Neural cell (in vitro differentiated cells): Measurements from ENCODE around the gene FRK. TPM values are rescaled to one million over a fixed set of nuclear protein-coding genes. Genes with fewer than 3 reads are reported as not detected.

Experiments used
- H2AFZ ChIP-seq: fragments of 200-600, 300-800 bp; sonication (generic), shearing (Covaris generic); 2 replicates; pipeline ENCODE4 v1.6.0; 2014; ENCODE audit warnings: low read depth, mild to moderate bottlenecking, antibody characterized with exemption, low read length, moderate library complexity
- H3F3A ChIP-seq: fragments of 200-600 bp; shearing (Covaris generic); 2 replicates; pipeline ENCODE4 v1.6.1; 2016; ENCODE audit warnings: mild to moderate bottlenecking, moderate library complexity, mixed read lengths, antibody characterized with exemption, low read length; ENCODE audit not compliant: insufficient read depth, poor library complexity, severe bottlenecking
- H3K27ac ChIP-seq: fragments of 200-600, 300-800 bp; sonication (generic), shearing (Covaris generic); 2 replicates; pipeline ENCODE4 v1.5.1; 2014; ENCODE audit warnings: mild to moderate bottlenecking, low read length, moderate library complexity
- H3K27me3 ChIP-seq: fragments of 300-800, 200-600 bp; sonication (generic), shearing (Covaris generic); 2 replicates; pipeline ENCODE4 v1.6.0; 2014; ENCODE audit warnings: mild to moderate bottlenecking, low read depth, low read length, moderate library complexity; ENCODE audit not compliant: insufficient read depth
- H3K36me3 ChIP-seq: fragments of 300-800, 200-600 bp; sonication (generic), shearing (Covaris generic); 2 replicates; pipeline ENCODE4 v1.5.1; 2014; ENCODE audit warnings: mild to moderate bottlenecking, antibody characterized with exemption, low read length, moderate library complexity; ENCODE audit not compliant: insufficient read depth
- H3K4me2 ChIP-seq: fragments of 300-800, 200-600 bp; sonication (generic), shearing (Covaris generic); 2 replicates; pipeline ENCODE4 v1.6.0; 2014; ENCODE audit warnings: mild to moderate bottlenecking, low read length
- H3K4me3 ChIP-seq: fragments of 300-800, 200-600 bp; sonication (generic), shearing (Covaris generic); 2 replicates; pipeline ENCODE4 v1.5.1; 2014; ENCODE audit warnings: mild to moderate bottlenecking, low read length, moderate library complexity
- H3K79me2 ChIP-seq: fragments of 200-600 bp; shearing (Covaris generic); replicated peaks from 2 replicates; pipeline ENCODE4 v1.6.0; 2014; ENCODE audit warnings: mild to moderate bottlenecking, low read length, moderate library complexity; ENCODE audit not compliant: insufficient read depth
- H3K9ac ChIP-seq: fragments of 300-800, 200-600 bp; sonication (generic), shearing (Covaris generic); 2 replicates; pipeline ENCODE4 v1.6.1; 2016; ENCODE audit warnings: mild to moderate bottlenecking, low read length, mixed read lengths
- H3K9me2 ChIP-seq: fragments of 200-600 bp; shearing (Covaris generic); 2 replicates; pipeline ENCODE4 v1.6.1; 2016; ENCODE audit warnings: mild to moderate bottlenecking, low read length, mixed read lengths; ENCODE audit not compliant: insufficient read depth
- H3K9me3 ChIP-seq: fragments of 200-600, 300-800 bp; sonication (generic), shearing (Covaris generic); 2 replicates; pipeline ENCODE4 v1.6.1; 2016; ENCODE audit warnings: mild to moderate bottlenecking, mixed run types, low read length, moderate library complexity, mixed read lengths
- H4K20me1 ChIP-seq: fragments of 200-600 bp; shearing (Covaris generic); 2 replicates; pipeline ENCODE4 v1.6.1; 2016; ENCODE audit warnings: mild to moderate bottlenecking, mixed run types; ENCODE audit not compliant: insufficient read depth
- EP300 ChIP-seq: fragments of 450-650 bp; conservative IDR thresholded peaks from 2 replicates; pipeline ENCODE4 v1.6.1; 2014; ENCODE audit warnings: antibody characterized with exemption, mild to moderate bottlenecking, moderate library complexity; ENCODE audit not compliant: poor library complexity, severe bottlenecking
- EZH2 ChIP-seq: fragments of 200-600, 300-800 bp; shearing (Covaris generic), sonication (generic); IDR thresholded peaks from 2 replicates; pipeline ENCODE4 v1.6.1; 2014; ENCODE audit warnings: antibody characterized with exemption, low read length, borderline replicate concordance, mild to moderate bottlenecking; ENCODE audit not compliant: insufficient read depth, poor library complexity, severe bottlenecking
- MXI1 ChIP-seq: fragments of 450-650 bp; conservative IDR thresholded peaks from 2 replicates; pipeline ENCODE4 v1.6.1; 2014; ENCODE audit warnings: antibody characterized with exemption, mild to moderate bottlenecking; ENCODE audit not compliant: poor library complexity, severe bottlenecking
- POLR2AphosphoS5 ChIP-seq: IDR thresholded peaks from 2 replicates; pipeline ENCODE4 v1.6.1; 2012
- RAD21 ChIP-seq: fragments of 450-650 bp; conservative IDR thresholded peaks from 2 replicates; pipeline ENCODE4 v1.6.1; 2014; ENCODE audit warnings: antibody characterized with exemption, mild to moderate bottlenecking, moderate library complexity
- SMC3 ChIP-seq: fragments of 450-650 bp; conservative IDR thresholded peaks from 2 replicates; pipeline ENCODE4 v1.6.1; 2014; ENCODE audit warnings: antibody characterized with exemption, mild to moderate bottlenecking, moderate library complexity; ENCODE audit not compliant: poor library complexity
- TAF1 ChIP-seq: IDR thresholded peaks from 2 replicates; pipeline ENCODE4 v1.6.1; 2012; ENCODE audit warnings: low read depth
- polyA plus RNA-seq: library from polyadenylated mRNA; depleted of rRNA; stranded (reverse); fragments of >200 nt; gene quantifications from 2 replicates; pipeline ENCODE4 v1.2.3, GENCODE V29; 2014
- TF ChIP-seq, protein P1 (sequence below): IDR thresholded peaks from 2 replicates; pipeline ENCODE4 v1.6.1; 2012; ENCODE audit warnings: borderline replicate concordance
- TF ChIP-seq, protein P2 (sequence below): fragments of 450-650 bp; IDR thresholded peaks from 2 replicates; pipeline ENCODE4 v1.5.1; 2014; ENCODE audit warnings: antibody characterized with exemption, mild to moderate bottlenecking, moderate library complexity; ENCODE audit not compliant: poor library complexity, severe bottlenecking

FRK gene
- polyA plus RNA-seq, 1 donor from 2014 or later, result not detected

- Histone ChIP-seq H3K36me3 (no peaks in the 10 kb centered on the region), H3K27me3 (no peaks in the 10 kb centered on the region), H4K20me1 (no peaks in the 10 kb centered on the region), H2AFZ (no peak overlapping the region), H3K9me3 (no peaks in the 10 kb centered on the region), H3K9ac (no peak overlapping the region), H3K4me2 (no peak overlapping the region), H3K27ac (no peak overlapping the region), H3K9me2 (no peaks in the 10 kb centered on the region), H3K4me3 (no peak overlapping the region), H3K79me2 (no peaks in the 10 kb centered on the region), H3F3A (no peaks in the 10 kb centered on the region)
- no peak for TF ChIP-seq EP300
- TF ChIP-seq, protein P1, sequence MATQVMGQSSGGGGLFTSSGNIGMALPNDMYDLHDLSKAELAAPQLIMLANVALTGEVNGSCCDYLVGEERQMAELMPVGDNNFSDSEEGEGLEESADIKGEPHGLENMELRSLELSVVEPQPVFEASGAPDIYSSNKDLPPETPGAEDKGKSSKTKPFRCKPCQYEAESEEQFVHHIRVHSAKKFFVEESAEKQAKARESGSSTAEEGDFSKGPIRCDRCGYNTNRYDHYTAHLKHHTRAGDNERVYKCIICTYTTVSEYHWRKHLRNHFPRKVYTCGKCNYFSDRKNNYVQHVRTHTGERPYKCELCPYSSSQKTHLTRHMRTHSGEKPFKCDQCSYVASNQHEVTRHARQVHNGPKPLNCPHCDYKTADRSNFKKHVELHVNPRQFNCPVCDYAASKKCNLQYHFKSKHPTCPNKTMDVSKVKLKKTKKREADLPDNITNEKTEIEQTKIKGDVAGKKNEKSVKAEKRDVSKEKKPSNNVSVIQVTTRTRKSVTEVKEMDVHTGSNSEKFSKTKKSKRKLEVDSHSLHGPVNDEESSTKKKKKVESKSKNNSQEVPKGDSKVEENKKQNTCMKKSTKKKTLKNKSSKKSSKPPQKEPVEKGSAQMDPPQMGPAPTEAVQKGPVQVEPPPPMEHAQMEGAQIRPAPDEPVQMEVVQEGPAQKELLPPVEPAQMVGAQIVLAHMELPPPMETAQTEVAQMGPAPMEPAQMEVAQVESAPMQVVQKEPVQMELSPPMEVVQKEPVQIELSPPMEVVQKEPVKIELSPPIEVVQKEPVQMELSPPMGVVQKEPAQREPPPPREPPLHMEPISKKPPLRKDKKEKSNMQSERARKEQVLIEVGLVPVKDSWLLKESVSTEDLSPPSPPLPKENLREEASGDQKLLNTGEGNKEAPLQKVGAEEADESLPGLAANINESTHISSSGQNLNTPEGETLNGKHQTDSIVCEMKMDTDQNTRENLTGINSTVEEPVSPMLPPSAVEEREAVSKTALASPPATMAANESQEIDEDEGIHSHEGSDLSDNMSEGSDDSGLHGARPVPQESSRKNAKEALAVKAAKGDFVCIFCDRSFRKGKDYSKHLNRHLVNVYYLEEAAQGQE, result no peak
Measured at GRCh38 chr6:115922971-115923370, 137.7 kb downstream of the FRK start.

GRCh38 chr6:115914098-115914497 is 146.6 kb downstream of the FRK start:
- Histone ChIP-seq H4K20me1 (no peaks in the 10 kb centered on the region), H3K79me2 (no peaks in the 10 kb centered on the region), H2AFZ (no peak overlapping the region), H3K27ac (no peak overlapping the region), H3K9ac (no peak overlapping the region), H3K4me3 (no peak overlapping the region), H3K4me2 (no peak overlapping the region), H3K9me3 (no peaks in the 10 kb centered on the region), H3K27me3 (no peaks in the 10 kb centered on the region), H3K9me2 (no peaks in the 10 kb centered on the region), H3K36me3 (no peaks in the 10 kb centered on the region), H3F3A (no peaks in the 10 kb centered on the region)
- TF ChIP-seq SMC3 (no peak), EP300 (no peak), RAD21 (no peak), MXI1 (no peak), EZH2 (no peak), TAF1 (no peak), POLR2AphosphoS5 (no peak)
- TF ChIP-seq, protein P1, result no peak
- TF ChIP-seq, protein P2, sequence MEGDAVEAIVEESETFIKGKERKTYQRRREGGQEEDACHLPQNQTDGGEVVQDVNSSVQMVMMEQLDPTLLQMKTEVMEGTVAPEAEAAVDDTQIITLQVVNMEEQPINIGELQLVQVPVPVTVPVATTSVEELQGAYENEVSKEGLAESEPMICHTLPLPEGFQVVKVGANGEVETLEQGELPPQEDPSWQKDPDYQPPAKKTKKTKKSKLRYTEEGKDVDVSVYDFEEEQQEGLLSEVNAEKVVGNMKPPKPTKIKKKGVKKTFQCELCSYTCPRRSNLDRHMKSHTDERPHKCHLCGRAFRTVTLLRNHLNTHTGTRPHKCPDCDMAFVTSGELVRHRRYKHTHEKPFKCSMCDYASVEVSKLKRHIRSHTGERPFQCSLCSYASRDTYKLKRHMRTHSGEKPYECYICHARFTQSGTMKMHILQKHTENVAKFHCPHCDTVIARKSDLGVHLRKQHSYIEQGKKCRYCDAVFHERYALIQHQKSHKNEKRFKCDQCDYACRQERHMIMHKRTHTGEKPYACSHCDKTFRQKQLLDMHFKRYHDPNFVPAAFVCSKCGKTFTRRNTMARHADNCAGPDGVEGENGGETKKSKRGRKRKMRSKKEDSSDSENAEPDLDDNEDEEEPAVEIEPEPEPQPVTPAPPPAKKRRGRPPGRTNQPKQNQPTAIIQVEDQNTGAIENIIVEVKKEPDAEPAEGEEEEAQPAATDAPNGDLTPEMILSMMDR, result no peak
